Testis (tissue), 2 donors: ENCODE data around the gene HGS.

Experiments
- POLR2A ChIP-seq: fragments of 450-650 bp; IDR thresholded peaks from one replicate; pipeline ENCODE4 v1.6.1; 2017; ENCODE audit warnings: antibody characterized with exemption, mild to moderate bottlenecking, moderate library complexity
- TF ChIP-seq, protein P1 (sequence below), 3 experiments: fragments of 450-650 bp in 2 of 3; fragments of 200-600 bp in 1 of 3; sonication (generic) in 1 of 3; IDR thresholded peaks; one replicate each; pipeline ENCODE4 v1.5.1; 2016 to 2019; ENCODE audit warnings: antibody characterized with exemption in 3 of 3, mild to moderate bottlenecking in 2 of 3, moderate library complexity in 1 of 3

DNA sequence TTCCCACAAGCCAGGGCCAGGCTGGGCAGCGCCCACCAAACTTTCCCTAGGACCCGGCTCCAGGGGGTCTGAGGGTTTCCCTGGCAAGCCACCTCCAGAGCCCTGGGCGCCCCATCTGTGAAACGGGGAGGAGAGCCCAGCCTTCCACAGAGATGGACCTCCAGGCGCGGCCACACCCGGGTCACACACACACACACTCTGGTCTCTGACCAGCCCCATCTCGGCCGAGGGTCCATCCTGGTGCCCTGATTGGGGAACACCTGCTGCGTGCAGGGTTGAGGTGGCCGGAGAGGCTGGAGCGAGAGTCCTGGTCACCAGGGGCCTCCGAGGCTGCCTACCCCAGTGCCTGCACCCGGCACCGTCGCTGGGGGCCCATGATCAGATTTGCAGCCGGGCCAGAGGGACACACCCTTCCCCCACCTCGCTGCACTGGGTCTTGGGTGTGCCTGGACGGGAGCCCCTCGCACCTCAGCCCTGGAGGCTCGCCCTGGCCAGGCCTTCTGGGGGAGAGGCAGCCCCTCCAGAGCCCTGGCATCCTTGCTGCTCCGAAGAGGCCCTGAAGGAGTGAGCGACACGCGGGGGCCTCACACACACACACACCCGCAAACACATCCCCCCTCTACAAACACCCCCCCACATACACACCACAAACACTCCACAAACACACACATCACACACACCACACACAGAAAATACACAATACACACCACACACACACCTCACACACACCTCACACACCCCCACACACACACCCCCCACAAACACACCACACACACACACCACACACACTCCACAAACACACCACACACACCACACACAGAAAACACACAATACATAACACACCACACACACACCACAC, 58.0 kb downstream of the HGS start:
- TF ChIP-seq, protein P1, sequence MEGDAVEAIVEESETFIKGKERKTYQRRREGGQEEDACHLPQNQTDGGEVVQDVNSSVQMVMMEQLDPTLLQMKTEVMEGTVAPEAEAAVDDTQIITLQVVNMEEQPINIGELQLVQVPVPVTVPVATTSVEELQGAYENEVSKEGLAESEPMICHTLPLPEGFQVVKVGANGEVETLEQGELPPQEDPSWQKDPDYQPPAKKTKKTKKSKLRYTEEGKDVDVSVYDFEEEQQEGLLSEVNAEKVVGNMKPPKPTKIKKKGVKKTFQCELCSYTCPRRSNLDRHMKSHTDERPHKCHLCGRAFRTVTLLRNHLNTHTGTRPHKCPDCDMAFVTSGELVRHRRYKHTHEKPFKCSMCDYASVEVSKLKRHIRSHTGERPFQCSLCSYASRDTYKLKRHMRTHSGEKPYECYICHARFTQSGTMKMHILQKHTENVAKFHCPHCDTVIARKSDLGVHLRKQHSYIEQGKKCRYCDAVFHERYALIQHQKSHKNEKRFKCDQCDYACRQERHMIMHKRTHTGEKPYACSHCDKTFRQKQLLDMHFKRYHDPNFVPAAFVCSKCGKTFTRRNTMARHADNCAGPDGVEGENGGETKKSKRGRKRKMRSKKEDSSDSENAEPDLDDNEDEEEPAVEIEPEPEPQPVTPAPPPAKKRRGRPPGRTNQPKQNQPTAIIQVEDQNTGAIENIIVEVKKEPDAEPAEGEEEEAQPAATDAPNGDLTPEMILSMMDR (IDR thresholded peaks at IDR 0.05): no peak
- TF ChIP-seq POLR2A: no peak
